ENCODE data around the gene IRX5.
A peak's percentile ranks its signal among the peaks of the same experiment; 100 is the strongest.

IRX5 gene

GRCh38 chr16:54923055-54923473 lies 7.6 kb upstream of the IRX5 start:
- peaks cover 59% of the 10 kb centered on the region for H3K4me1 ChIP-seq (ENCODE audit: insufficient read depth, low read length)

DNA sequence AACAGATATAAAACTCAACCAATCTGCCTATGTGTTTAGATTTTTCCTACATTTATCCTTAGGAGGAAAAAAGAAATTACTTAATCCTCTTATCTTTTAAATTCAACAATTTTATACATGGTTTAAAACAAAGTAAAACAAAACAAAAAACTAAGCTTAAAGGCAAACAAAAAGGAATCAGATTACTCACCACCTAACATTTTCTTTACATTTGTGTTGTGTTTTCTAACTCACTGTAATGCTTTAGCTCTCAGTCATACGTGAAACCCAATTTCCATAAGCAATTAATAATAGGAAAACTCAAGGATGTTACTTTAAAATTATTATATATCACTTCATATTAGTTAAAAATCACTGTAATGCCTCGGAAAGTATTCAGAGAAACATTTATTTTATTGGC lies 6.7 kb upstream of the IRX5 start:
- Histone ChIP-seq H3K36me3 (ENCODE audit: insufficient read depth, low read length) (peaks cover 30% of the 10 kb centered on the region), H3K4me1 (ENCODE audit: insufficient read depth, low read length) (peaks cover 59% of the 10 kb centered on the region), H3K9me3 (ENCODE audit: low read length) (no peaks in the 10 kb centered on the region), H2AFZ (ENCODE audit: low read depth, low read length) (no peak overlapping the region), H3K27me3 (ENCODE audit: insufficient read depth, low read length) (no peaks in the 10 kb centered on the region), H3K4me3 (ENCODE audit: low read length) (peak overlapping the region; percentile 0)

More at GRCh38 chr16:54923055-54923473, 7.6 kb upstream of the IRX5 start:
- no peak overlapping the region for H2AFZ ChIP-seq (ENCODE audit: low read depth, low read length)
- H3K36me3 ChIP-seq (ENCODE audit: insufficient read depth, low read length), result peaks cover 39% of the 10 kb centered on the region
- no peaks in the 10 kb centered on the region for H3K9me3 ChIP-seq (ENCODE audit: low read length)
- H3K4me3 ChIP-seq (ENCODE audit: low read length), result peak overlapping the region; percentile 0
- H3K27me3 ChIP-seq (ENCODE audit: insufficient read depth, low read length), result no peaks in the 10 kb centered on the region

DNA sequence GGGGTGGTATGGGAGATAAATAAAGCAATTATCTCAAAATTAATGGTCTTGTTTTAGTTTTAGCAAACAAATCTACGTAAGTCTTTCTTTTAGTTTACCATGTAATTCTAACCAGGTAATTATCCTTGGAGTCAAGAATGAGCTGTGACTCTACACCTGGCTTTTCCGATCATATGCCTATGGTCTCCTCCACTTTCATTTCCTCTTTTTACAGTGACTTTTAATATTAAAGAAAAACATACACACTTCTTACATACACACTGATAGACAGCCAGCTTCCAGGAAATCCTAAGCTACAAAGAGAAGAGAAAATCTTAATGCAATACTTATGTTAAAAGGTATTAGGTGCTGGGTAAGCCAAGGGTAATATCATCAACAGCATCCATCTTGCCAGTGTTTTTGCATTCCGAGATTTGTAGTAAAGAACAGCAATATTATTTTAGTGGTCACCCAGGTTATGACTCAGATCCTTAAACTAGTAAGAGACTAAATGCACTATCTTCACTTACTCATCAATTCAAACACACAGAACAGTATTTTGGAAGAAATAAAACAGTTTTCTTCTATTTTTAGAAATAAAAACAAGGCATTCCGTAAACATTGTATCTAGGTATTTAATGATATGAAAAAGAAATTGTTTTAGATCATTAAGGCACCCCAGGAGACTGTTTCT lies 4.4 kb upstream of the IRX5 start:
- Histone ChIP-seq H2AFZ (ENCODE audit: low read depth, low read length) (no peak overlapping the region), H3K36me3 (ENCODE audit: insufficient read depth, low read length) (peaks cover 15% of the 10 kb centered on the region), H3K4me3 (ENCODE audit: low read length) (peak overlapping the region; percentile 54), H3K27me3 (ENCODE audit: insufficient read depth, low read length) (no peaks in the 10 kb centered on the region), H3K4me1 (ENCODE audit: insufficient read depth, low read length) (peaks cover 51% of the 10 kb centered on the region), H3K9me3 (ENCODE audit: low read length) (no peaks in the 10 kb centered on the region)

DNA sequence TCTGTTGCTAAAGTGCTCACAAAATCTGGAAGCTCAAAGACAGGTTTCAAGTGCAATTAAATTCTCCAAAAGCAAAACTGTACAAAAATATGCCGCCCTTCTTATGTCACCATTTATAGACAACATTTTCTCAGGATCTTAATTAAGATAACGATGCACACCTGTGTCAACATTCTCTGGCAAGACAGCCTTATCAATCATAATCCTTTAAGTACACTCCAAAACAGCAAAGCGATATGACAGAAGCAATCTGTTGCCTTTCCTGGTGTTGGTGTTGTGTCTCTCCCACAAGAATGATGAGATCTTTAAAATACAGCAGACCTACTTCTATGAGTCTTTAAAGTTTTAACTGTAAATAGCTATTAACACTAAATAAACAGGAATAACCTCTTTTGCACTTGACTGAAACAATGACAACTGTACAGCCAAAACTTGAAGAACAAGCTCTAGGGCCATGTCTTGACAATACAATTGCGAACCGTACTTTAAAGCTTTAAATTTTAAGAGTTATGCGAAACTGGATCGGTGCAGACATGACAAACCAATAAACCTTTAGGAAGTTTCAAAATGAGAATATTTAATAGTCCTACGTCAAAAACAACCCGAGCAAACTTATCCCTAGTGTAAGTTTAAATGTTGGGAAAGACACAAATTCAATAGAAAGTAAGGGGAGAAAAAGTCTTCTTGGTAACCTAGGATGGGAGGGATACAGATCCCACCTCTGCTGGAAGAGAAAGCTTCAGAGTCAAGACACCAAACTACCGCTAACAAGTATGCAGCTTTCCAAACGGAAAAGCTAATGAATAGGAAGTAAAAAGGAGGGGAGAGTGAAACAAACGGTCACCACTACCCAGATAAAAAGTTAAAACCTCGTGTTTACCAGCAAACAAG lies 3.3 kb upstream of the IRX5 start:
- no peaks in the 10 kb centered on the region for H3K27me3 ChIP-seq (ENCODE audit: insufficient read depth, low read length)

GRCh38 chr16:54928016-54928356 lies 2.7 kb upstream of the IRX5 start:
- H3K27me3 ChIP-seq (ENCODE audit: insufficient read depth, low read length), result no peaks in the 10 kb centered on the region

More for the DNA sequence above, 3.3 kb upstream of the IRX5 start:
- Histone ChIP-seq H3K4me1 (ENCODE audit: insufficient read depth, low read length) (peaks cover 41% of the 10 kb centered on the region), H2AFZ (ENCODE audit: low read depth, low read length) (no peak overlapping the region), H3K4me3 (ENCODE audit: low read length) (peak overlapping the region; percentile 54), H3K36me3 (ENCODE audit: insufficient read depth, low read length) (peaks cover 12% of the 10 kb centered on the region), H3K9me3 (ENCODE audit: low read length) (no peaks in the 10 kb centered on the region)

GRCh38 chr16:54928411-54929089 lies 2.1 kb upstream of the IRX5 start:
- Histone ChIP-seq H3K4me1 (ENCODE audit: insufficient read depth, low read length) (peaks cover 29% of the 10 kb centered on the region), H3K36me3 (ENCODE audit: insufficient read depth, low read length) (peaks cover 14% of the 10 kb centered on the region), H3K27me3 (ENCODE audit: insufficient read depth, low read length) (no peaks in the 10 kb centered on the region), H3K9me3 (ENCODE audit: low read length) (no peaks in the 10 kb centered on the region), H3K4me3 (ENCODE audit: low read length) (peak overlapping the region; percentile 54), H2AFZ (ENCODE audit: low read depth, low read length) (no peak overlapping the region)

More at GRCh38 chr16:54928016-54928356, 2.7 kb upstream of the IRX5 start:
- H3K4me3 ChIP-seq (ENCODE audit: low read length), result peak overlapping the region; percentile 54
- H3K4me1 ChIP-seq (ENCODE audit: insufficient read depth, low read length), result peaks cover 34% of the 10 kb centered on the region
- H3K9me3 ChIP-seq (ENCODE audit: low read length), result no peaks in the 10 kb centered on the region
- no peak overlapping the region for H2AFZ ChIP-seq (ENCODE audit: low read depth, low read length)
- peaks cover 12% of the 10 kb centered on the region for H3K36me3 ChIP-seq (ENCODE audit: insufficient read depth, low read length)

DNA sequence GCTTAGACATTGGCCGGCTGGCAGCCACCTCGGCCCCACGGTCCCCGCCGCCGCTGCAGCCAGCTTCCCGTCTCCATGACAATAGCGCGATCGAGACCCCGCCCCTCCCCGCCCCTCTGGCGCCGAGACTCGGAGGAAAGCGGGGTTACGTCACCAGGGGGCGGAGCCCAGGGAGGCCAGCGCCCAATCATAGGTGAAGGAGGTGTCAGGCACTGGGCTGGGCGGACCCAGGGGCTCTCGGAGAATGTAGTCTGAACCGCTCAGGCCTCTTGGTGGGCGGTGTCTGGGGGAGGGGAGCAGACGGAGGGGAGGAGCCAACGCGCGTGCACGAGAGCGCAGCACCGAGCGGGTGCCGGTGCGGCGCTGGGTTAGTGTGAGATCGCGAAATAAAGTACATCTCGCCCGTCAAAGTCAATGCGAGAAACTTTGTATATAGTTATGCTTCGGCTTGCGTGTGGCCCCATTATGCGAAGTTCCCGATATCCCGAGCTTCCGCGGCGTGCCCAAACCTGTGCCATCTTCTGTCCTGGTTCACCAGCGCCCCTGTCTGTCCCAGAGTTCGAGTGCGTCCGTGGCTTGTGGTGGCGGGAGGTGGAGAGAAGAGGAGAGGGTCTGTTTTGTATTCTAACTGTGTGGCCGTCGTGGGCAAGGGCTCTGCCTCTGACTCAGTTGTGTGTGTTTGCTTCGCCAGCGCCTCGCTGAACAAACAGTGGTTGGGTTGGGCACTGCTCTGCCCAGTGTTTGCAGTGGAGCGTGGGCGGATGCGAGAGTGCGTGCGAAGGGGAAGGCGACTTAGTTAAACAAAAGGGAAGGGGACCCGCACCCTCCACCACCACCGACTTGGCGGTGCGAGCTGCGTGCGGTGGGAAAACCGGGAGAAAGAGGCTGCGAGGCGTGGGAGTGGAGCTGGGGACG lies 1.3 kb upstream of the IRX5 start:
- Histone ChIP-seq H3K36me3 (ENCODE audit: insufficient read depth, low read length) (peaks cover 21% of the 10 kb centered on the region), H3K4me3 (ENCODE audit: low read length) (peak overlapping the region; percentile 54), H3K4me1 (ENCODE audit: insufficient read depth, low read length) (peaks cover 22% of the 10 kb centered on the region), H2AFZ (ENCODE audit: low read depth, low read length) (no peak overlapping the region), H3K9me3 (ENCODE audit: low read length) (no peaks in the 10 kb centered on the region), H3K27me3 (ENCODE audit: insufficient read depth, low read length) (no peaks in the 10 kb centered on the region)

DNA sequence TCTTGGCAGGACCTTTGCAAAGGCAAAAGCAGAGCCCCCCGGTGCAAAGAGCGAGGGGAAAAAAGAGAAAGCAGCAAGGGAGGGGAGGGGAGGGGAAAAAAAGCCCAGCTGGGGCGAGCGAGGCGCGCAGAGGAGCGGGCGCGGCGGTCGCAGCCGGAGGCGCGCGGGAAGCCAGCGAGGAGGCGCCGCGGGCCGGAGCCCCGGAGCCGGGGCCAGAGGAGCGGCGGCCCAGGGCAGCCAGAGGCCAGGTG lies 129 bp downstream of the IRX5 start:
- Histone ChIP-seq H3K9me3 (ENCODE audit: low read length) (peaks cover 5% of the 10 kb centered on the region), H2AFZ (ENCODE audit: low read depth, low read length) (no peak overlapping the region), H3K4me3 (ENCODE audit: low read length) (peak overlapping the region; percentile 99), H3K36me3 (ENCODE audit: insufficient read depth, low read length) (peaks cover 36% of the 10 kb centered on the region), H3K4me1 (ENCODE audit: insufficient read depth, low read length) (peaks cover 13% of the 10 kb centered on the region), H3K27me3 (ENCODE audit: insufficient read depth, low read length) (no peaks in the 10 kb centered on the region)

GRCh38 chr16:54931120-54932014 lies 702 bp downstream of the IRX5 start:
- H3K9me3 ChIP-seq (ENCODE audit: low read length), result peaks cover 5% of the 10 kb centered on the region
- H3K36me3 ChIP-seq (ENCODE audit: insufficient read depth, low read length), result peaks cover 41% of the 10 kb centered on the region
- H2AFZ ChIP-seq (ENCODE audit: low read depth, low read length), result no peak overlapping the region
- peaks cover 9% of the 10 kb centered on the region for H3K4me1 ChIP-seq (ENCODE audit: insufficient read depth, low read length)
- no peaks in the 10 kb centered on the region for H3K27me3 ChIP-seq (ENCODE audit: insufficient read depth, low read length)
- H3K4me3 ChIP-seq (ENCODE audit: low read length), result peak overlapping the region; percentile 99

DNA sequence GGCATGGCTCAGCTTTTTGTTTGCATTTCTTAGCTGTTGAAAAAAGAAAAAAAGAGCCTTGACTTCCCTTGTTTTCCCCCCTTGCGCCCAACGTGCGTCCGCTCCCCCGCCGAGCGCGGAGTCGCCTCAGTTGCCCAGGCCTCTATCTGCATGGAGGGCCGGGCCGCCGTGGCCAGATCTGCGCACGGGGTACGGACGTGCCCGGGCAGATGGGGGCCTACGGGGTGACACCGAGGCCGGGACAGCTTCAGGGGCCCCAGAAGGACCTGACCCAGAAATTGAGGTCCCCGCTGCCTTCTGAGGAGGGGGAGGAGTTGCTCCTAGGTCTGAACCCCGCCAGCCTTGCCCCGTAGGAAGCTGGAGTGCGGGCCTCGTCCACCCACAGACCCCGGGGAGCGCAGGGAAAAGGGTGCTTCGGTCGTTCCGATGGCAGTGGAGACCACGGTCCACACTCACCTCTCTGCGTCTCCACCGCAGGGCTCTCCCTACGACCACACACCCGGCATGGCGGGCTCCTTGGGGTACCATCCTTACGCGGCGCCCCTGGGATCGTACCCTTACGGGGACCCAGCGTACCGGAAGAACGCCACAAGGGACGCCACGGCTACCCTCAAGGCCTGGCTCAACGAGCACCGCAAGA lies 1.5 kb downstream of the IRX5 start:
- H3K9me3 ChIP-seq (ENCODE audit: low read length), result peaks cover 13% of the 10 kb centered on the region
- peaks cover 13% of the 10 kb centered on the region for H3K4me1 ChIP-seq (ENCODE audit: insufficient read depth, low read length)
- H3K4me3 ChIP-seq (ENCODE audit: low read length), result peak overlapping the region; percentile 99
- no peak overlapping the region for H2AFZ ChIP-seq (ENCODE audit: low read depth, low read length)
- no peaks in the 10 kb centered on the region for H3K27me3 ChIP-seq (ENCODE audit: insufficient read depth, low read length)
- H3K36me3 ChIP-seq (ENCODE audit: insufficient read depth, low read length), result peaks cover 49% of the 10 kb centered on the region

DNA sequence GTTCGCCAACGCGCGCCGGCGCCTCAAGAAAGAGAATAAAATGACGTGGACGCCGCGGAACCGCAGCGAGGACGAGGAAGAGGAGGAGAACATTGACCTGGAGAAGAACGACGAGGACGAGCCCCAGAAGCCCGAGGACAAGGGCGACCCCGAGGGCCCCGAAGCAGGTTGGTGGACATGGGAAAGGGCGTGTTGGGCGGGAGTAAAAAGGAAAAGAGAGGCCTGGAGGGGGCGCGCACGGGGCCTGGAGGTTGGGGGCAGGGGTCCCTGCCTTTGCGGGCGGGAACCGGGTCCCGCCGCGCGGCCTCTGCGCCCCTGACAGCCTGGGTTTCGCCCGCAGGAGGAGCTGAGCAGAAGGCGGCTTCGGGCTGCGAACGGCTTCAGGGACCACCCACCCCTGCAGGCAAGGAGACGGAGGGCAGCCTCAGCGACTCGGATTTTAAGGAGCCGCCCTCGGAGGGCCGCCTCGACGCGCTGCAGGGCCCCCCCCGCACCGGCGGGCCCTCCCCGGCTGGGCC lies 2.1 kb downstream of the IRX5 start:
- Histone ChIP-seq H3K27me3 (ENCODE audit: insufficient read depth, low read length) (no peaks in the 10 kb centered on the region), H2AFZ (ENCODE audit: low read depth, low read length) (no peak overlapping the region), H3K36me3 (ENCODE audit: insufficient read depth, low read length) (peaks cover 55% of the 10 kb centered on the region), H3K4me3 (ENCODE audit: low read length) (peak overlapping the region; percentile 99), H3K4me1 (ENCODE audit: insufficient read depth, low read length) (peaks cover 15% of the 10 kb centered on the region), H3K9me3 (ENCODE audit: low read length) (peaks cover 19% of the 10 kb centered on the region)

Data from neuron (in vitro differentiated cells).